ENCODE measurements around the gene PIGC. TPM values are rescaled to one million over a fixed set of nuclear protein-coding genes. Genes with fewer than 3 reads are reported as not detected.

PIGC gene
- total RNA-seq, 1 experiment from 2014 or later, result 17.5 TPM

DNA sequence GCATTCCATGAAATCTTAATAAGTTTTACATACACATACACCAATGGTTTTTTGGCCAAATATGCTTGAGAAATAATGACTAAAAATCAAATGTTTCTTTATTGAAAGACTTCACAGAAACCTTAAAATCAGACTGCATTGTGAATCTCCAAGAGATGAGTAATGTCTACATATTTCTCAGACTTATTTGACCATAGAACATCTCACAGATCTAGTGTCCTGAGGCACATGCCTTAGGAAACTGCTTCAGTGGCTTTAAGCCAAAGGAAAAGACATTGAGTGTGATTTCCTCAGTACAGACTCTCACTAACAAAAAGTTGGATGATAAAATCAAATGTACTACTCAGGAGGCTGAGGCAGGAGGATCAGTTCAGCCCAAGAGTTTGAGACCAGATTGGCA is 29.5 kb downstream of the PIGC start:
- Histone ChIP-seq H2BK15ac (ENCODE audit: low read depth, low read length) (no peak overlapping the region), H4K5ac (ENCODE audit: insufficient read length, low read depth, low read length) (no peak overlapping the region), H3K18ac (ENCODE audit: insufficient read length, low read depth, low read length) (no peak overlapping the region), H3K23ac (ENCODE audit: insufficient read length, low read depth, low read length) (no peak overlapping the region), H3K56ac (ENCODE audit: insufficient read length, low read depth, low read length) (no peak overlapping the region), H3T11ph (ENCODE audit: low read length) (no peak overlapping the region), H4K20me1 (ENCODE audit: control insufficient read depth, insufficient read depth, insufficient read length) (no peaks in the 10 kb centered on the region), H3K4me2 (ENCODE audit: insufficient read depth, insufficient read length, low read length) (no peak overlapping the region), H2AK5ac (ENCODE audit: insufficient read length, low read length) (no peak overlapping the region), H2BK20ac (ENCODE audit: low read depth, low read length, poor library complexity, severe bottlenecking) (no peak overlapping the region), H3K27ac (ENCODE audit: insufficient read length, low read depth, low read length) (no peak overlapping the region), H3K9ac (ENCODE audit: extremely low read depth, insufficient read length, low read length) (no peak overlapping the region), H3K23me2 (ENCODE audit: insufficient read length, low read depth, low read length, poor library complexity, severe bottlenecking) (no peaks in the 10 kb centered on the region), H2BK120ac (ENCODE audit: low read depth, low read length, poor library complexity, severe bottlenecking) (no peak overlapping the region), H3K79me1 (ENCODE audit: insufficient read depth, low read depth, low read length, poor library complexity, severe bottlenecking) (no peaks in the 10 kb centered on the region), H3K79me2 (ENCODE audit: insufficient read depth, low read length) (no peaks in the 10 kb centered on the region), H3K4me1 (ENCODE audit: insufficient read depth, low read length) (no peaks in the 10 kb centered on the region), H2AFZ (ENCODE audit: low read length) (no peak overlapping the region), H3K9me3 (ENCODE audit: control insufficient read depth, low read depth, low read length) (no peaks in the 10 kb centered on the region), H2BK5ac (ENCODE audit: insufficient read length, low read length) (no peak overlapping the region), H4K8ac (replicated peaks; ENCODE audit: insufficient read length, low read depth, low read length) (no peak overlapping the region), H3K27me3 (ENCODE audit: insufficient read depth, low read length) (no peaks in the 10 kb centered on the region), H4K91ac (ENCODE audit: insufficient read length, low read depth, low read length) (no peak overlapping the region), H3K4ac (ENCODE audit: low read depth, low read length) (no peak overlapping the region), H2BK12ac (ENCODE audit: insufficient read length, low read depth, low read length) (no peak overlapping the region), H3K14ac (ENCODE audit: insufficient read depth, low read length) (no peak overlapping the region)
- Mint-ChIP-seq H3K27ac (no peak overlapping the region), H3K4me1 (peaks cover 11 to 14% of the 10 kb centered on the region in 2 experiments), H3K9me3 (no peaks in the 10 kb centered on the region), H3K36me3 (ENCODE audit: insufficient read depth in 1 of 3, low read depth in 3 of 3) (no peaks in the 10 kb centered on the region), H3K27me3 (ENCODE audit: low read depth) (no peaks in the 10 kb centered on the region), H3K4me3 (no peak overlapping the region)
- TF ChIP-seq, protein P1, sequence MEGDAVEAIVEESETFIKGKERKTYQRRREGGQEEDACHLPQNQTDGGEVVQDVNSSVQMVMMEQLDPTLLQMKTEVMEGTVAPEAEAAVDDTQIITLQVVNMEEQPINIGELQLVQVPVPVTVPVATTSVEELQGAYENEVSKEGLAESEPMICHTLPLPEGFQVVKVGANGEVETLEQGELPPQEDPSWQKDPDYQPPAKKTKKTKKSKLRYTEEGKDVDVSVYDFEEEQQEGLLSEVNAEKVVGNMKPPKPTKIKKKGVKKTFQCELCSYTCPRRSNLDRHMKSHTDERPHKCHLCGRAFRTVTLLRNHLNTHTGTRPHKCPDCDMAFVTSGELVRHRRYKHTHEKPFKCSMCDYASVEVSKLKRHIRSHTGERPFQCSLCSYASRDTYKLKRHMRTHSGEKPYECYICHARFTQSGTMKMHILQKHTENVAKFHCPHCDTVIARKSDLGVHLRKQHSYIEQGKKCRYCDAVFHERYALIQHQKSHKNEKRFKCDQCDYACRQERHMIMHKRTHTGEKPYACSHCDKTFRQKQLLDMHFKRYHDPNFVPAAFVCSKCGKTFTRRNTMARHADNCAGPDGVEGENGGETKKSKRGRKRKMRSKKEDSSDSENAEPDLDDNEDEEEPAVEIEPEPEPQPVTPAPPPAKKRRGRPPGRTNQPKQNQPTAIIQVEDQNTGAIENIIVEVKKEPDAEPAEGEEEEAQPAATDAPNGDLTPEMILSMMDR (conservative IDR thresholded peaks at IDR 0.05), result no peak
- DNase-seq, result no peak

Measured in H9 (cell line).